ENCODE data around the gene MRPS2. TPM values are rescaled to one million over a fixed set of nuclear protein-coding genes. Genes with fewer than 3 reads are reported as not detected.

MRPS2 gene
- total RNA-seq, 1 donor: 21.4 TPM

DNA sequence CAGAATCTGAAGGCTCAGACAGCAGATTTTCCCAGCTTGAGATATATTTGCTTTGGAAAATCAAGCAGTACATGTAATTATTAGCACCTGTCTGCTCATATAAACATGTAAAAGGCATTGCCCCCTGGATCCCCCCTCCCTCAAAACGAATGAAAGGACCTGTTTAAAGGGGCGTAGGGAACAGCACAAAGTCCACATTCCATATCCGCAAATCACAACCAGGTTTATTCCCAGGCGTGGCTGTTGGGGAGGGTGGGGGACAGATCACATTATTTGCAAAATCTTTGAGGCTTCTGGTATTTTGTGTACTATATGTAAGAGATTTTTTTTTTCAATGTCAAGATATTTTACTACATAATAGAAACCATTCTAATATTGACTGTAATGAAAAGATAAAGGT is 8.7 kb upstream of the MRPS2 start:
- DNase-seq (ENCODE audit: low read depth): no peak
- no peak for TF ChIP-seq CTCF (IDR thresholded peaks at IDR 0.05; ENCODE audit: insufficient read depth, low read length)
- no peak overlapping the region for H3K4me3 ChIP-seq (ENCODE audit: low read depth, low read length)

DNA sequence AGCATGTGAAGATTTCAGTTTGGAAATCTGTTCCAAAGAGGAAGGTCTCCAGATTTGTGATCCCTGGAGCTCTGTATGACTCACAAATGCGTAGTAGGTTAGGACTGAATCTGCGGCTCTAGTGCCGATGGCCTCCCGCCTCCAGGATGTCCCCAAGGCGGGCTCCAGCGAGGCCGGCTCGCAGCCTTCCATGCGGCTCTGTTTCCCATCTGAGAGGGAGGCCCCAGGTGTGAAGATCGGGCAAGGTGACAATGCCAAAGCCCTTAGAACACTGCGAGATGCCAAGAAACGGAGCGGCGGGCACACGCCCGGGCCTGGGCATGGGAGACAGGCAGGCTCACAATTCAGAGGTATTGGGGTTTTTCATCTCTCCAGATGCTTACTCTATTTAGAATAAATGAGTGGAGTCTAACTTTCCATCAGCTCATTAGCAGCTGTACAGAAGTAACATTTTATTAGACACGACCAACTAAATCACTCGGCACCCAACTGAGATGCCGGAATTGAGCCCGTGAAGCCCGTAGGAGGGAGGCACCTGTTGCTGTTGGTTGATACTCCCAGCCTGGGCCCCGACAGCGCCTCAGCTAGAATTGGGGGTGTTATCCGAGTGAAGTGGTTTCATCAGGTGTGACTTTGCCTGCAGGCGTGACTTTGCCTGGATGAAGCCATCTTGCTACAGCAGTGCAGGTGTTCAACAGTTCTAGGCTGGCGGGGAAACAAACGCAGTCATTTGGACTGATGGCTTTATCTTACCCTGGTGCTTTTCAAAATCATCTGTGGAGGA is 7.4 kb upstream of the MRPS2 start:
- no peak for TF ChIP-seq CTCF (IDR thresholded peaks at IDR 0.05; ENCODE audit: insufficient read depth, low read length)
- H3K4me3 ChIP-seq (ENCODE audit: low read depth, low read length): no peak overlapping the region
- DNase-seq (ENCODE audit: low read depth): no peak

GRCh38 chr9:135494791-135495559 is 5.5 kb upstream of the MRPS2 start:
- TF ChIP-seq CTCF (IDR thresholded peaks at IDR 0.05; ENCODE audit: insufficient read depth, low read length): no peak
- no peak for DNase-seq (ENCODE audit: low read depth)
- no peak overlapping the region for H3K4me3 ChIP-seq (ENCODE audit: low read depth, low read length)

GRCh38 chr9:135498381-135499126 is 1.9 kb upstream of the MRPS2 start:
- DNase-seq (ENCODE audit: low read depth): no peak
- no peak for TF ChIP-seq CTCF (IDR thresholded peaks at IDR 0.05; ENCODE audit: insufficient read depth, low read length)
- H3K4me3 ChIP-seq (ENCODE audit: low read depth, low read length): no peak overlapping the region

GRCh38 chr9:135499326-135500070 is 984 bp upstream of the MRPS2 start:
- H3K4me3 ChIP-seq (ENCODE audit: low read depth, low read length): peak overlapping the region; percentile 82
- peak; percentile 88 for DNase-seq (ENCODE audit: low read depth)
- TF ChIP-seq CTCF (IDR thresholded peaks at IDR 0.05; ENCODE audit: insufficient read depth, low read length): no peak

- peak; percentile 69 for DNase-seq (ENCODE audit: low read depth)
- TF ChIP-seq CTCF (IDR thresholded peaks at IDR 0.05; ENCODE audit: insufficient read depth, low read length): no peak
- H3K4me3 ChIP-seq (ENCODE audit: low read depth, low read length): peak overlapping the region; percentile 82
These were observed 384 bp upstream of the MRPS2 start for GRCh38 chr9:135500071-135500524.
